Keratinocyte (primary cell): Measurements from ENCODE around the gene SH2D5. TPM values are rescaled to one million over a fixed set of nuclear protein-coding genes. Genes with fewer than 3 reads are reported as not detected.
A peak's percentile ranks its signal among the peaks of the same experiment; 100 is the strongest.

Source experiments
- DNase-seq: peaks from one replicate; pipeline ENCODE4 v3.0.0-alpha.2; 2011; ENCODE audit warnings: low read depth, missing footprints, low spot score
- FAIRE-seq: peaks from 2 replicates; lab custom pipeline; 2011; peaks lifted over from hg19 to GRCh38; lab: Jason Lieb, UNC
- H2AFZ ChIP-seq: 2 replicates; pipeline ENCODE4 v1.6.0; 2012; ENCODE audit warnings: low read length, control low read depth, inconsistent platforms; ENCODE audit not compliant: control insufficient read depth
- H3K27ac ChIP-seq: 2 replicates; pipeline ENCODE4 v1.5.1; 2011; ENCODE audit warnings: low read length; ENCODE audit not compliant: control insufficient read depth, insufficient read depth
- H3K27me3 ChIP-seq: 3 replicates; pipeline ENCODE4 v1.6.0; 2011; ENCODE audit warnings: low read length; ENCODE audit not compliant: control insufficient read depth, insufficient read depth; ENCODE audit errors: extremely low read depth
- H3K36me3 ChIP-seq, 2 experiments: 2 replicates in 1 of 2; 3 replicates in 1 of 2; pipeline ENCODE4 v1.5.1; 2011; ENCODE audit warnings: low read length in 2 of 2, mild to moderate bottlenecking in 1 of 2; ENCODE audit not compliant: control insufficient read depth in 2 of 2, insufficient read depth in 2 of 2; ENCODE audit errors: extremely low read depth in 1 of 2
- H3K4me1 ChIP-seq: 3 replicates; pipeline ENCODE4 v1.5.1; 2011; ENCODE audit warnings: low read length; ENCODE audit not compliant: control insufficient read depth, insufficient read depth; ENCODE audit errors: extremely low read depth
- H3K4me2 ChIP-seq: 3 replicates; pipeline ENCODE4 v1.6.0; 2011; ENCODE audit warnings: low read depth, low read length; ENCODE audit not compliant: control insufficient read depth, insufficient read depth; ENCODE audit errors: extremely low read depth
- H3K4me3 ChIP-seq, 3 experiments: fragments of 200-600 bp in 1 of 3; sonication (generic) in 1 of 3; 2 replicates in 2 of 3; 3 replicates in 1 of 3; pipeline ENCODE4 v1.5.1; 2011 to 2016; ENCODE audit warnings: low read length in 3 of 3, mild to moderate bottlenecking in 3 of 3, control low read depth in 2 of 3, inconsistent platforms in 1 of 3, low read depth in 1 of 3, mixed read lengths in 1 of 3, mixed run types in 1 of 3, moderate library complexity in 1 of 3; ENCODE audit not compliant: control insufficient read depth in 2 of 3, insufficient read depth in 2 of 3; ENCODE audit errors: extremely low read depth in 1 of 3
- H3K79me2 ChIP-seq: 2 replicates; pipeline ENCODE4 v1.6.0; 2012; ENCODE audit warnings: low read length; ENCODE audit not compliant: control insufficient read depth, insufficient read depth
- H3K9ac ChIP-seq: 3 replicates; pipeline ENCODE4 v1.6.0; 2011; ENCODE audit warnings: low read length; ENCODE audit not compliant: control insufficient read depth, insufficient read depth; ENCODE audit errors: extremely low read depth
- H3K9me1 ChIP-seq: 3 replicates; pipeline ENCODE4 v1.6.0; 2011; ENCODE audit warnings: low read length; ENCODE audit not compliant: control insufficient read depth, insufficient read depth; ENCODE audit errors: extremely low read depth
- H3K9me3 ChIP-seq: 2 replicates; pipeline ENCODE4 v1.5.1; 2012; ENCODE audit warnings: low read depth, low read length; ENCODE audit not compliant: control insufficient read depth
- H4K20me1 ChIP-seq: 3 replicates; pipeline ENCODE4 v1.6.0; 2011; ENCODE audit warnings: low read length; ENCODE audit not compliant: control insufficient read depth, insufficient read depth; ENCODE audit errors: extremely low read depth
- EZH2 ChIP-seq: IDR thresholded peaks from one replicate; pipeline ENCODE4 v1.6.1; 2012; ENCODE audit warnings: inconsistent platforms, mild to moderate bottlenecking, low read length, moderate library complexity
- dilution Hi-C: fragments of 300-500 bp; cut with MboI; formaldehyde crosslinking; loops from one replicate; pipeline ENCODE4 v1.7.0; 2020; ENCODE audit warnings: low sequenced_read_pairs; ENCODE audit not compliant: extremely low pct_ligation_motif_present
- polyA plus RNA-seq, 5 experiments: library from polyadenylated mRNA; depleted of rRNA in 3 of 5; stranded (reverse) in 3 of 5; stranded (forward) in 1 of 5; unstranded in 1 of 5; fragments of >200 nt; gene quantifications; 1 replicate in 1 of 5; 2 replicates in 3 of 5; 3 replicates in 1 of 5; pipeline versions ENCODE4 v1.2.1 to v1.2.3, GENCODE V29; 2011 to 2012; ENCODE audit warnings: missing spikeins in 2 of 5, low read depth in 1 of 5, low replicate concordance in 1 of 5
- TF ChIP-seq, protein P1 (sequence below), 3 experiments: IDR thresholded peaks in 1 of 3; conservative IDR thresholded peaks in 1 of 3; optimal IDR thresholded peaks in 1 of 3; 2 replicates in 2 of 3; 3 replicates in 1 of 3; pipeline versions ENCODE3 to v1.5.1; 2011; ENCODE audit warnings: low read length in 3 of 3, mild to moderate bottlenecking in 3 of 3, moderate library complexity in 2 of 3, control low read depth in 1 of 3, inconsistent platforms in 1 of 3; ENCODE audit not compliant: insufficient read depth in 2 of 3; ENCODE audit errors: extremely low read depth in 1 of 3

The SH2D5 gene
- polyA plus RNA-seq, 1 donor (not counting 4 experiments of a cell fraction or from before 2014, with no cell fraction given): 60.8 TPM

GRCh38 chr1:20699558-20699957 lies 32.9 kb downstream of the SH2D5 start:
- no peaks in the 10 kb centered on the region for H3K79me2 ChIP-seq
- peaks cover 24% of the 10 kb centered on the region for H3K4me1 ChIP-seq
- H3K36me3 ChIP-seq: peaks cover 0 to 12% of the 10 kb centered on the region in 2 experiments
- TF ChIP-seq, protein P1, sequence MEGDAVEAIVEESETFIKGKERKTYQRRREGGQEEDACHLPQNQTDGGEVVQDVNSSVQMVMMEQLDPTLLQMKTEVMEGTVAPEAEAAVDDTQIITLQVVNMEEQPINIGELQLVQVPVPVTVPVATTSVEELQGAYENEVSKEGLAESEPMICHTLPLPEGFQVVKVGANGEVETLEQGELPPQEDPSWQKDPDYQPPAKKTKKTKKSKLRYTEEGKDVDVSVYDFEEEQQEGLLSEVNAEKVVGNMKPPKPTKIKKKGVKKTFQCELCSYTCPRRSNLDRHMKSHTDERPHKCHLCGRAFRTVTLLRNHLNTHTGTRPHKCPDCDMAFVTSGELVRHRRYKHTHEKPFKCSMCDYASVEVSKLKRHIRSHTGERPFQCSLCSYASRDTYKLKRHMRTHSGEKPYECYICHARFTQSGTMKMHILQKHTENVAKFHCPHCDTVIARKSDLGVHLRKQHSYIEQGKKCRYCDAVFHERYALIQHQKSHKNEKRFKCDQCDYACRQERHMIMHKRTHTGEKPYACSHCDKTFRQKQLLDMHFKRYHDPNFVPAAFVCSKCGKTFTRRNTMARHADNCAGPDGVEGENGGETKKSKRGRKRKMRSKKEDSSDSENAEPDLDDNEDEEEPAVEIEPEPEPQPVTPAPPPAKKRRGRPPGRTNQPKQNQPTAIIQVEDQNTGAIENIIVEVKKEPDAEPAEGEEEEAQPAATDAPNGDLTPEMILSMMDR (optimal IDR thresholded peaks at IDR 0.05 in 1 of 3, IDR thresholded peaks at IDR 0.05 in 1 of 3, conservative IDR thresholded peaks at IDR 0.05 in 1 of 3; ENCODE audit: extremely low read depth in 1 of 3, insufficient read depth in 2 of 3, low read length in 3 of 3): no peak
- no peak for TF ChIP-seq EZH2
- no peaks in the 10 kb centered on the region for H3K9me3 ChIP-seq
- no peak overlapping the region for H3K4me3 ChIP-seq
- DNase-seq: no peak
- H3K27ac ChIP-seq: no peak overlapping the region
- FAIRE-seq: no peak
- H3K27me3 ChIP-seq: no peaks in the 10 kb centered on the region
- dilution Hi-C loops: no loop called here
- H3K4me2 ChIP-seq: no peak overlapping the region
- no peak overlapping the region for H2AFZ ChIP-seq
- H3K9me1 ChIP-seq: no peaks in the 10 kb centered on the region
- H3K9ac ChIP-seq: no peak overlapping the region
- H4K20me1 ChIP-seq: no peaks in the 10 kb centered on the region

DNA sequence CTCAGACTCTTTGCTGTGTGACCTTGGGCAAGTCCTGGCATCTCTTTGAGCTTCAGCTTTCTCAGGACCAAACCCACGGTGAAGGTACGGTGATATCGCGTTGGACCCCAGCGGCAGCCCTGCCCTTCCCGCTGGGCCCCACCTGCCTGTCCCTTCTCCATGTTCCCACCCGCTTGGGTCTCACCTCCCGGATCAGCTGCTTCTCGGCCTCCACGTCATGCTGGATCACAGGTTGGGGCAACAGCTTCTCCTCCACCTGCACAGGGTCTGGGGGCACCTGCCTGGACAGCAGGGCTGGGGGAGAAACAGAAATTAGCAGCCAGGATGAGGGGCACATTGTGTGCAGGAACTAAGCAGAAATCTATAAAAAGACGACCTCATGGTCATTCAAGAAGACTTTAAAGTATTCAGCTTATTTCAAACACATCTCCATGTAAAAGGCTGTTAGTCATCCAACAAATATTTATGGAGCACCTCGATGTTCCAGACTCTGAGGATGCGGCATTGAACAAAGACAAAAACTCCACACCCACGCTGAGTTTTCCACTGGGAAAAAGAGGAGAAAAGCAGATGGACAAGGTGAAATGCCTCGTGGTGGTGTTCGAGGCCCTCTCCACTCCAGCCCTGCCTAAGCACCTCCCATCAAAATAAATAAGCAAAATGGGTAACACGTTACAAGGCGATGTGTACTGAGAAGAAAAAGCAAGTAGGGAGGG lies 34.1 kb downstream of the SH2D5 start:
- dilution Hi-C loops: no loop called here
- Histone ChIP-seq H3K9ac (no peak overlapping the region), H2AFZ (no peak overlapping the region), H3K9me1 (no peaks in the 10 kb centered on the region), H4K20me1 (no peaks in the 10 kb centered on the region), H3K4me3 (no peak overlapping the region), H3K27ac (no peak overlapping the region), H3K4me1 (peaks cover 24% of the 10 kb centered on the region), H3K36me3 (peaks cover 0 to 16% of the 10 kb centered on the region in 2 experiments), H3K79me2 (no peaks in the 10 kb centered on the region), H3K27me3 (no peaks in the 10 kb centered on the region), H3K9me3 (no peaks in the 10 kb centered on the region), H3K4me2 (peak overlapping the region; percentile 18)
- DNase-seq (no peak), FAIRE-seq (peak; percentile 81)
- no peak for TF ChIP-seq EZH2
- TF ChIP-seq, protein P1 (optimal IDR thresholded peaks at IDR 0.05 in 1 of 3, IDR thresholded peaks at IDR 0.05 in 1 of 3, conservative IDR thresholded peaks at IDR 0.05 in 1 of 3; ENCODE audit: extremely low read depth in 1 of 3, insufficient read depth in 2 of 3, low read length in 3 of 3): no peak
